ENCODE measurements around the gene ENPP6.
A peak's percentile ranks its signal among the peaks of the same experiment; 100 is the strongest.
"Not testable (repeated sequence)": the region's sequence is repeated elsewhere in the genome, so short reads cannot be mapped to it uniquely, and the experiment has no call there.

Gene ENPP6

DNA sequence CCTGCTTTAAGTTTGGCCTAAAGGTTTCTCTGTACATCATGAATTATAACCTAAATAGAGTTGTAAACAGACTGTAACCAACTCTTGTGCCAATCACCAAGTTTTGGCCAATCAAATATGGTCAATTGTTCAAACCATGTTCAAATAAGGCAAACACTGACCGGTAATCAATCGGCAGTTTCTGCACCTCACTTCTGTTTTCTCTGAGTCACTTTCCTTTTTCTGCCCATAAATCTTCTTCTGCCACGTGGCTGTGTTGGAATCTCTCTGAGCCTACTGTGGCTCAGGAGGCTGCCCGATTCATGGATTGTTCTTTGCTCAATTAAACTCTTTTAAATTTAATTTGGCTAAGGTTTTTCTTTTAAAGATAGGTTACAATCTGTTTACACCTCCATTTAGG lies 16.5 kb upstream of the ENPP6 start:
- no peak for DNase-seq

DNA sequence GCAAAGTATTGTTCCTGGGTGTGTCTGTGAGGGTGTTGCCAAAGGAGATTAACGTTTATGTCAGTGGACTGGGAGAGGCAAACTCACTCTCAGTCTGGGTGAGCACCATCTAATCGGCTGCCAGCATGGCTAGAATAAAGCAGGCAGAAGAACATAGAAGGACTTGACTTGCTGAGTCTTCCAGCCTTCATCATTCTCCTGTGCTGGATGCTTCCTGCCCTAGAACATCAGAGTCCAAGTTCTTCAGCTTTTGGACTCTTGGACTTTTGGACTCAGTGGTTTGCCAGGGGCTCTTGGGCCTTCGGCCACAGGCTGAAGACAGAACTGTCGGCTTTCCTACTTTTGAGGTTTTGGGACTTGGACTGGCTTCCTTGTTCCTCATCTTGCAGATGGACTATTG lies 15.3 kb upstream of the ENPP6 start:
- DNase-seq = no peak

DNA sequence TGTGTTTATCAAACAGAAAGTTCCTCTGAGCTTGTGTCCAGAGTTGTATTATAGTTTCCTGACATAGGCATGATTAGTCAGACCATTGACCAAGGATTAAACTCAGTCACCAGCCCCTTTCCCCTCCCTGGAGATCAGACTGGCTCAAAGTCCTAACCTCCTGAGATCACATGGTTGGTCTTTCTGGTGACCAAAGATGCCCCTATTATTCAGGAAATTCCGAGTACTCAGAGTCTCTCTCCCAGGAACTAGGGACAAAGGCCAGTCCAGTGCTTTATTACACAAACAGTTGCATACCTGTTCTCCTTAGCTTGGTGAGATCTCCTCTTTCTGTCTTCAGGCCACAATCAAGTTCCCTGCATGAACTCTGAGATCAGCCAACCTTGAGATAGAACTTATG lies 14.5 kb upstream of the ENPP6 start:
- no peak for DNase-seq

DNA sequence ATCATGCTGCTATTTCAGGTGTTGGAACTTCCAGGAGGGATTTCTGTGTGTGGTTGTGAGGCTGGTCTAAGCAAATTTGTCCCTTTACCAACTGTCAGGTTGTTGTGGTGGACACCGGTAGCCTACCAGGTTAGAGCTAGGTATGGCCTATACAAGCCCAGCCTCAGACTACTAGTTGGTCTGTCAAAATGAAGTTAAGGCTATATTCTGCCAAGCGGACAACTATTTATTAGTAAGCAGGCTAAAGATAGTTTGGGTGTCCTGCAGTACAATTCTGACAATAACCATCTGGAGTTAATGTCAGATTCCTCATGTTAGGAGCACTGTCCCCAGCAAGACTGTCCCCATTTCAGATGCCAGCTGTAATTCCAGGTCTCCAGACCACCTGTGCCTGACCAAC lies 13.9 kb upstream of the ENPP6 start:
- no peak for DNase-seq

DNA sequence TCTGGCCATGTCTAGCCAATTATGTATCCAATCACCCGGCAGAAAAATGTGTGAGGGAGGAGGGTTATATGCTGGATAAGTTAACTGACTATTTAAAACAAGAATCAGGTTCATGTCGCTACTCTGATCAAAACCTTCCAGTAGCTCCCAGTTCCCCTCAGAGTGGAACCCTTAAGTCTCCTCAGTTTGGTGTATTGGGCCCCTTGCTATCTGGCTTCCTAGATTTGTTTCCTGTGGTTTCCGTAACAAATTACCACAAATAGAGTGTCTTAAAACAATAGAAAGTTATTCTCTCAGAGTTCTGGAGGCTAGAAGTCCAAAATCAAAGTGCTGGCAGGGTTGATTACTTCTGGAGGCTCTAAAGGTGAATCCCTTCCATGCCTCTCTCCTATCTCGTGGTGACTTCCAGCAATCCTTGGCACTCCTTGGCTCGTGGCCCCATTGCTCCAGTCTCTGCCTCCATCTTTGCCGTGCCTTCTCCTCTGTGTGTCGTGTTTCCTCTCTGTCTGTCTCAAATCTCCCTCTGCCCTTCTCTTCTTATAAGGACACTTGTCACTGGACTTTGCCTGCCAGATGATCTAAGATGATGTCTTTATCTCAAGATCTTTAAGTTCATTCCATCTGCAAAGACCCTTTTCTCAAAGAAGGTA lies 10.5 kb upstream of the ENPP6 start:
- no peak for DNase-seq

DNA sequence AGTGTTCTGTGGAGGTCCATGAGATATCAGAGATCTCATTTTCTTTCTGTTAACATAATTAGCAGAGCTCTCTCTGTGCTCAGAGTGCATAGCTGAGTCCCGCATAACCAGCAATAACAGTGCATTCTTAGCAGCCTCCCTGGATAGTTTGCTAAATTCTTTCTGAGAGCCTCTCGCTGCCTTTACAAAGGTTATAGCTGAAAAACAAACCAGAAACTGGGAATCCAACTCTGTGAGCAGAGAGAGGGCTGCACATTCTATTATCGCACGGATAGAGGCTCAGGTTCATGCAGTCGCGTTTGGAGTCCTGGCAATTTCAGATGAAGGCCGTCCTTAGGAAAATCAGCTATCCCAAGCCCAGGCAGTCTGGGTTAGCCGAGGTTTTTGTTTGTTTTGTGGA lies 1.2 kb downstream of the ENPP6 start:
- DNase-seq = peak; percentile 52

DNA sequence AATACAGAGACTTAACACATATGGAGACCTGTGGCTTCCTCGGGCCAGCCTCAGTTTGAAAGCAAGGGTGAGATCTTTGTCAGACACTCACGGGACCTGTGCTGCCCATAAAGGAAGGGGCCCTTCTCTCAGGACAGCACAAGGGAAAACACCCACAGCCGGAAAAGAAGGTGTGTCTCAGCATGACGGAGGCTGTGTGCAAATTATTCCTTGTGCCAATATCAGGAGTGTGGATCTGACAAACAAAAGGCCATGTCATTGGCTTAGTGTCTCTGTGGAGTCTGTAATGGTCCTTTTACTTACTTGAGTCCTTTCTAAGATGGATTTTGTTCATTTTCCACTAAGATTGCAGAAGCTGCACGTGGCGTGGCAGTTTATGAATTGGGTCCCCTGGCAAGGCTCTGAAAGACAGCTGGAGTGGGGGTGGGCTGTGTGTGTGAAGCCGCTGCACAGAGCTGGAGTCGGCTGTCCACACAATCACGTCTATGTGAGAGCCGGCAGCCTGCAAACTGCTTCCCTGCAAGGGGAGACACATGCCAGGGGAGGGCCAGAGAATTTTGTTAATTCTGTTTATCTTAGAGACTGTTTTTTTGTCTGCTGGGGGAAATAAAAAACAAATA lies 1.9 kb downstream of the ENPP6 start:
- peak; percentile 47 for DNase-seq

DNA sequence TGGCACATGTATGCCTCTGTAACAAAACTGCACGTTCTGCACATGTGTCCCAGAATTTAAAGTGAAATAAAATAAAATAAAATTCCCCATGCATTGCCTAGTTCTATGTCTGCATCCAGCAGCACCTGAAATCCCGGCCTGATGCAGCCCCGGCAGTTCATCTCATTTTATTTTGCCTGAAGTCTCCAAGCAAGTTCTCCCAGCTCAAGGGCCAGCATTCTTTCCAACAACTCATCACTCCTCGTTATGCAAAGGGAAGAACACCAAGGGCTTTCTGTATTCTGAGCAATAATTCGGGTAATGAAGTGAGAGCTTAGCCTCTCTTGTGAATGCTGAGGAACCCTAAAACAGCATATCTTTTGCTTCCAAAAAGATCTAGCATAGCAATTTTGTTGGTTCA lies 2.7 kb downstream of the ENPP6 start:
- DNase-seq = no peak

DNA sequence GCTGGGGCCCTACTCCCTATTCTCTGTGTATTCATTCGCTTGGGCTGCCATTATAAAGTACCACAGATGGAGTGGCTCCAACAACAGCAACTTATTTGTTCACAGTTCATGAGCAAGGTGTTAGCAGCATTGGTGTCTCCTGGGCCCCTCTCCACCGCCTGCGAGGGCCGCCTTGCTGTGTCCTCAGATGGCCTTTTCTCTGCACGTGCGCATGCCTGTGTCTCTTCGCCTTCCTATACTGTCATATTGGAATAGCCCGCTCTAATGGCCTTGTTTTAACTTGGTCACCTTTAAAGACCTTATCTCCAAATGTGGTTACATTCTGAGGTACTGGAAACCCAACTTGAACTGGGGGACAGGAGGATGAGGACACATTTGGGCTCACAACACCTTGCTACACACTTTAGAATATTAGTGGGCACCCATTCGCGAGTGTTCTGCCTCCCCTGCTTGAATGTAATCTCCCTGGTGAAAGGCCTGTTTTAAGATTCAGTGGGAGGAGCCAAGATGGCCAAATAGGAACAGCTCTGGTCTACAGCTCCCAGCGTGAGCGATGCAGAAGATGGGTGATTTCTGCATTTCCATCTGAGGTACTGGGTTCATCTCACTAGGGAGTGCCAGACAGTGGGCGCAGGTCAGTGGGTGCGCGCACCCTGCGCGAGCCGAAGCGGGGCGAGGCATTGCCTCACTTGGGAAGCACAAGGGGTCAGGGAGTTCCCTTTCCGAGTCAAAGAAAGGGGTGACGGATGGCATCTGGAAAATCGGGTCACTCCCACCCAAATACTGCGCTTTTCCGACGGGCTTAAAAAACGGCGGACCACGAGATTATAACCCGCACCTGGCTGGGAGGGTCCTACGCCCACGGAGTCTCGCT lies 9.7 kb downstream of the ENPP6 start:
- DNase-seq = not testable (repeated sequence)

DNA sequence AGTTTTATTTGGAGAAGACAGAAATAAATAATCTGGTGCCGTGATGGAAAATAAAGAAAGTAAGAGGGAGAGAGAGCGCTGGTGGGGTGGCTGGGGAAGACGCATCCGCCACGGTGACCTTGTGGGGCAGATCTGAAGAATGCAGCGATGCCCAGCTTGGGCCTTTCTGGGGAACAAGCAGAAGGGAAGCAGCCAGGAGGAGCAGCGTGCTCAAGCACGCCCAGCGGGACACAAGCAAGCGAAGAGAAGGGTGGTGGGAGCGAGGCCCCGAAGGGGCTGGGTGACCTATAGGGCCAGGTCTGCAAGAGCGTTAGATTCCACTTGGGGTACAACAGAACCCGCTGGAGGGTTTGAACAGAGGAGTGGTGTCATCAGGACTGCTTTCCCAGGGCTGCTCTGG lies 12.4 kb downstream of the ENPP6 start:
- DNase-seq = no peak

DNA sequence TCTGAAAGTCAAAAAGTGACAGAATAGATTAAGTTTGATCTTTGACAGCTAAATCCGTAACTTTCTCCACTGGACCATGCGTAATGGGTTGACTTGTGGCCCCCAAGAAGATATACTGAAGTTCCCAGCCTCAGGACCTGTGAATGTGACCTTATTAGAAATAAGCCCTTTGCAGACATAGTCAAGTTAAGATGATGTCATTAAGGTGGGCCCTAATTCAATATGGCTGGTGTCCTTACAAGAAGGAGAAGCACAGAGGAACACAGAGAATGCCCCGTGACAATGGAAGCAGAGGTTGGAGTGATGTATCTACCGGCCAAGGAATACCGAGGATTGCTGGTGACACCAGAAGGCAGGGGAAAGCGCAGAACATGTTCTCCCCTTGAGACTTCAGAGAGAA lies 14.4 kb downstream of the ENPP6 start:
- no peak for DNase-seq

DNA sequence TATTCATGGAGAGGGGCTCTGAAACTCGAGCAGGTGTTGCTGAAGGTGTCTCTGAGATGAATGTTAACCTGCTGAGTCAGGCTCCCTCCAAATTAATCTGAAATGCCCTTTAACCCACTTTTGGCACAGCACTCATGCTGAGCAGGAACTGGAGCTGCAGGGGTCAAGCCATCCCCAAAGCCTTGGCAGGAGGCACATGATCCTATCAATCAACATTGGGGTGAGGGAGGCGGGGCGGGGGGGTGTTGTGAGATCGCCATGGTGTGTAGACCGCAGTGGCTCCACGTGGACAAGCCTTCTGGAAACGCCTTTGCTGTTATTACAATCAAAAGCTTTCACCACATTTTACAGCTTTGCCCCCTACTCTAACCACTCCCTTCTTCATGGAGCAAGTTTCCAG lies 16.5 kb downstream of the ENPP6 start:
- DNase-seq = no peak

DNA sequence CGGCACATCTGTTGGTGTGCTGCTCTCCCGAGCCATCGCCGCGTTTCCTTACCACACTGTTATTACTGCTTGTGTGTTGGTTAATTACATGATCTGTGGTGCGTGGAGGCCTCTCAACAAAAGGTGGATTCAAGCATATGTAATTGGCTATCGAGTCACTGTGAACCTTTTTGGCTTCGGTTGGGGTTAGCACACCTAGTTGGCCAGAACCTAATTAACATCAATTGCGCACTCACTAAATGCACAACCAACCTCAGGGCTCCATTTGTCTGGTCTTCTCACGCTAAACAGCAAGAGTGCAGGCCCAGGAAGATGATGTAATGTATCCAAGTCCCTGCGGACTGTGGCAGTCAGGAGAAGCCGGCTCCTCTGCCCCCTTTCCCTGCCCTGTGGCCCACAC lies 17.4 kb downstream of the ENPP6 start:
- DNase-seq = no peak

DNA sequence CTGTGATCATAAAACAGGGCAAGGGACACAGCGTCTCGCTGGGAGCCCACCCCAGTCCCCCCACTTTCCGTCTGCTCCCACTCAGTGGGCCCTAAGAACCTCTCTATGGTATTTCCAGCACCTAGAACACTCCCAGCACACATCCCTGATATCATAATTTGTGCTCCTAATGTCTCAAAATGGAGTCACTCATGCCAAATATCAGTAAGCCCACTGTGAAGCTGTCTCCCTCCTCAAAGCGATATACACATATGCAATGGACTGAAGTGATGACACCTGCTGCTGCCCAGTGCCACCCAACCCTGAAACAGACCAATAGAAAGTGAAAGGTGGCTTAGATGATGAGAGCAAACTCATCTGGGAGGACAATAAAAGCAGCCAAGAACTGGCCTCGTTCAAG lies 17.9 kb downstream of the ENPP6 start:
- DNase-seq = no peak

DNA sequence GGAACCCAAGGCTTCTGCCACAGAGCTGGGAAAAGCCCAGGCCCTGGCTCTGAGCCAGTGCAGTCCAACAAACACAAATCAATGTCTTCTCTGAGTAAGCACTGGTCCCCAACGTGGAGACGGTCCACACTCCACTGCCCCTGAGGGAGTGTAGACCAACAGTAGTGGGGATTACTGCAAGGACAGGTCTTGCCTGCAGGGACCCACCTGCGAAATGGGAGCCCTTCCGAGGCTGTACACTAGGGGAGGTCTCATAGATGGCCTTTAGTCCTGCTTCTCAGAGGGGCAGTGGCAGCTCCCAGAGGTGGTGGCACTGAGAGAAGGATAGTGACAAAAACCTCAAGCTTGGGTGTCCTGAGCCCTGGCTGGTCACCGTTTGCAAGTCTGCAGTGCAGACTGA lies 19.5 kb downstream of the ENPP6 start:
- DNase-seq = no peak

DNA sequence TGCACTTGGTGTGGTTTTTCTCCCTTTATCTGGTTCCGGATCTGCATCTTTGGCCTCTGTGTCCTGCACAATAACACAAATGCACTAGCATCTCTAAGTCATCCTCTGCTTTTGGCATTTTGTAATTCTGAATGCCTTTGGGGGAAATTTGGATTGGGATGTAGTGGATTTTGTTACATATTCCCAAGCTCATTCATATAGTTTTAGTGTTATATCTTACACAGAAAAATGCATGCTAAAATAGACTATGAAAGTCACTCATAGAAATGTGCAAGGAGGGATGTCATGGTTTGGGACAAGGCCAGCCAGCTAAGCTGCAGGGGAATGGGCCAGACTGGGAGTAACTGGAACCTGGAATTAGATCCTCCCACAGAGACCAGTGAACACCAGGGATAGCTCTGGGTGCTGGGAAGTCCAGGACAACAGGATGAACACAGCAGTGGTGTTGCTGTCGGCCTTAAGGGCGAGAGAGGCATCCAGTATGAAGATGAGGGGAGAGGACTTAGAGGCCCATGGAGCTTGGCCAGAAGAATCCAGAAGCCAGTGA lies 20.1 kb downstream of the ENPP6 start:
- no peak for DNase-seq

DNA sequence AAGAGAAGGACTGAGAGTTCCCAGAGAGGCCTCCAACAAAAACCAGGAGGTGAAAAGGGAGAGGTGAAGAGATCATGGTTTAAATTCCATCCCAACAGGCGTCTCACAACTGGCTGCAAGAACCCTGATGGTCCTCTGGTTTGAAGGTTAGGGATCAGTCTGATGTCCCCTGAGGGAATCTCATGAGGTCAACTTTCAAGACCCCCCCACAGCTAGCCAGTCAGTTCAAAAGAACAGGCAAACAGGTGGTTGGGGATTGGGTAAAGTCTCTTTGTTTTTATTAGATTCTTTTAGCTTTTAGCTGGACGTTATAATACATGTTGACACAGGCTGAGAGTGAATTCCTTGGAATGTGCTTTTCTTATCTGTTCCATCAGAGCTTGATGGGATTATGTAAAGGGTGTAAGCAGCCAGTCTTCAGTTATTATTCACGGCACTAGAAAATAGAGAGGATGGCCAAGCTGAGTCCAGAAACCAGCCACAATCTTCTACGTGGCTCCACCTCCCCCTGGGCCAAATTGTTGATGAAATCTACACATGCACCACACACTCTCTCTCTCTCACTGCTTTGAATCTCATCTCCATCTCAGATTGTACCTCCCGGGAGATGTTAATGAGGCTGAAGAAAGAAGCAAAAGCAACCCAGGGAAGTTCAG lies 20.8 kb downstream of the ENPP6 start:
- no peak for DNase-seq

DNA sequence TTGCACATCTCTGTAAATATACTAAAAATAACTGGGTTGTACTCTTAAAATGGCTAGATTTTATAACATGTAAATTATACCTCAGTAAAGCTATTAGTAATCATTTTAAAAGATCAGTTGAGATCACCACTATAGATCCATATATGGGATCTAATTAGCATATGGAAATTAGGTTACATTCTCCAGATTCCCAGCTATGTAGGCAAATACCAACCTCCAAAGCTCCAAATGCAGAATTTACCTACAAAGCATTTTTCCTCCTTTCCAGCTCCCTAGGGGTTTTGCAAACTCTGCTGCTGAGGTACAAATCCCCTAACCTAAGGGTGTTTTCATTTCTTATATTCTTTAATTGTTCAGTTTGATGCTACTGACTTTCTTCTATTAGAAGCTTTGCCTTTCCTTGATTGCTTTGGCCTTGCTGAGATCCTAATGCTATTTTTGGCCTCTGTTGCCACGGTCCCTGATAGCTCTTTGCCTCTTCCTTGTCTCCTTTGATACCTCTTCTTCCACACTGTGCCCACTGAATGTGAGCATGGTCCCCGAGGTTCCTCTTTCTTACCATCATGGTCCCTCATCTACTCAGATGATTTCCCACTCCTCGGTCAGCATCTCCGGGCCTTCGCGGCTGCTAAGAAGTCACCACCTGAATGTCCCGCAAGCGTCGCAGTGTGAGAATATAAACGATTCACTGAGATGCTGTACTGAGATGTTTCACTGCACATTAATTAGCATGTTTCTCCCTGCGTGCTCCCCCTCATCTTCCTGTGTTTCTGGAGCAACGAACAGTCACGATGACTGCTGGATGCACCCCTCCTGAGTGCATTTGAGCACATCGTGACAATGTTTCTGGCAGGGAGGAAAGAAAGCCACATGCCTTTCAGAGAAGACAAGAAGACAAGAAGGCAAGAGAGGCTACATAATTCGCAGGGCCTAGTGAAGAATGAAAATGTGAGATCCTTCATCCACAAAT lies 23.8 kb downstream of the ENPP6 start:
- DNase-seq = no peak

DNA sequence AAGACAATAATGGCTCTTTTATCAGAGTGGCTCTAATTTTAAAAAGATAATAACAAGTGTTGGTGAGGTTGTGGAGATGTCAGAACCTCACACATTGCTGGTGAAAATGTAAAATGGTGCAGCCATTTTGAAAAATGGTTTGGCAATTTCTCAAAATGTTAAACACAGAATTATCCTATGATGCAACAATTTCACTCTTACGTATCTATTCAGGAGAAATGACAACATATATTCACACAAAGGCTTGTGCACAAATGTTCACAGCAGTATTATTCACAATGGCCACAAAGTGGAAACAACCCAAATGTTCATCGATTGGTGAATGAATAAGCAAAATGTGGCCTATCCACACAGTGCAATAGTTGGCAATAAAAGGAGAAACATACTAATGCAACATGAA lies 24.7 kb downstream of the ENPP6 start:
- no peak for DNase-seq

DNA sequence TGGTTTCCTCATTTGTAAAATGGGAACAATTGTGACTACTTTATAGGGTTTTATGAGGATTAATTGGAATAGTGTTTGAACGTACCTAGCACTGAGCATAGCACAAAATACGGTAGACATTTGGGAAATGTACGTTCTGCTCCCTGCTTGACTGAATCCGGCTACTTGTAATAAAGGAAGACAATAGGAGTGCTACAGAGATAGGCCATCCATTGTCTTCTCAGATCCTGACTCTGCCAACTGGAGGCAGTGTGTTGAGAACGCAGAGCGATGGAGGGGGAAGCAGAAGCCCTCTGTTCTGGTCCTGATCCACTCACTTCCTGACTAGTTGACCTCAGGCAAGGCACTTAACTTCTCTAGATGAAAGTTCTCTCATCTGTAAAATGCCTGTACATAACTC lies 26.4 kb downstream of the ENPP6 start:
- DNase-seq = peak; percentile 54

DNA sequence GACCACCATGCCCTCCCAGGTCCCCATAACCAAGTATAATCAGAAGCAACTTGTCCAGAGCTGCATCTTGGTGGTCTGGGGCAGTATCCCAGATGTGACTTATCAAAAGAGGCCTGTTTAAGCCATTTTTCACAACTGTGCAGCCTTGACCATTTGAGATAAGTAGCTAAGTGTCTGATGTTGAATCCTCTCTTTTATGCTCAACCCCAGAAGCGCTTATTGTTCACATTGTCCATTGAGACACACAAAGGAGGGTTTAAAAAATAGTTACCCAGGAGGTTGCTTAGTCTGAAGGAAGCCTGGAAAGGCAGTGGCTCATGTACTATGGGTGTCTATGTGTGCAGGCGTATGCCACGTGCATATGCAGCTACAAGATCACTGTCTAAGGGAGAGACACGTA lies 27.0 kb downstream of the ENPP6 start:
- peak; percentile 30 for DNase-seq

DNA sequence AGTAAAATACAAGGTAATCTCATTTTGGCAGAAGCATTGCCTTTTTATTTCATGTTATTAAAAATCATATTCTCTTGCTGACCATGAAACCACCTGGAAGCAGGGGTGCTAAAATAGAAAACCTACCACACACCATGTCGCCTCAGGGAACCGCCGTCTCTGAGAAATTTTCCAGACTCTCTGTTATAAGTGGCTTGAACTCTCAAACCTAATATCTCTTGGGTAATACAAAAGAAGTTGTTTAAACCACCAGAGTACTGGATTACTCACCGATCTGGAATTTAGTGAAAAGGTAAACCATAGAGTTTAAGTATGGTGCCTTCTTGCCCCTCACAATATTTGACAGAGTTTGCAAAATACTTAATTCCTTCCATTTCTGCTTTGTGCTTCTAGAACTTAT lies 27.7 kb downstream of the ENPP6 start:
- DNase-seq = no peak

Data from midbrain (tissue), 1 donor.